CD4-positive, alpha-beta memory T cell (primary cell): ENCODE measurements around the gene BRD9. TPM values are rescaled to one million over a fixed set of nuclear protein-coding genes. Genes with fewer than 3 reads are reported as not detected.

Source experiments
- CTCF ChIA-PET: fragments of 350-600 bp; sonication (Branson Sonifier 250); formaldehyde crosslinking; loops from one replicate; lab custom pipeline; 2021; ENCODE audit warnings: inconsistent platforms; ENCODE audit not compliant: partially characterized antibody; lab: Charles Lee
- POLR2A ChIA-PET: fragments of 350-600 bp; sonication (Branson Sonifier 250); formaldehyde crosslinking; loops from one replicate; lab custom pipeline; 2021; ENCODE audit not compliant: partially characterized antibody; lab: Charles Lee
- DNase-seq, 5 donors: peaks; one replicate each; pipeline versions ENCODE4 v3.0.0 to v3.0.0-alpha.2; 2020 to 2022; ENCODE audit warnings: mixed read lengths in 1 of 5
- H3K27ac ChIP-seq: one replicate; pipeline ENCODE4 v1.7.0; 2013; ENCODE audit warnings: low read depth, low read length
- H3K27me3 ChIP-seq: 2 replicates; pipeline ENCODE4 v1.7.0; 2013; ENCODE audit warnings: mild to moderate bottlenecking, low read length, moderate library complexity; ENCODE audit not compliant: insufficient read depth
- H3K36me3 ChIP-seq: 2 replicates; pipeline ENCODE4 v1.7.0; 2013; ENCODE audit warnings: mild to moderate bottlenecking, low read length, moderate library complexity; ENCODE audit not compliant: insufficient read depth
- H3K4me1 ChIP-seq: 2 replicates; pipeline ENCODE4 v1.7.0; 2013; ENCODE audit warnings: mild to moderate bottlenecking, low read length, moderate library complexity; ENCODE audit not compliant: insufficient read depth
- H3K4me3 ChIP-seq, 2 donors: one replicate each; pipeline ENCODE4 v1.7.0; 2013; ENCODE audit warnings: low read length in 2 of 2, mild to moderate bottlenecking in 1 of 2
- H3K9me3 ChIP-seq, 2 donors: one replicate each; pipeline ENCODE4 v1.7.0; 2013; ENCODE audit warnings: low read length in 2 of 2, control low read depth in 1 of 2; ENCODE audit not compliant: control insufficient read depth in 1 of 2
- H3K27ac Mint-ChIP-seq, 7 donors: one replicate each; pipeline ENCODE4 v1.8.0; 2020 to 2021; ENCODE audit warnings: mixed read lengths in 7 of 7, mild to moderate bottlenecking in 6 of 7, inconsistent platforms in 3 of 7, moderate library complexity in 3 of 7
- H3K27me3 Mint-ChIP-seq, 2 donors: one replicate each; pipeline ENCODE4 v1.8.0; 2020 to 2021; ENCODE audit warnings: mixed read lengths in 2 of 2
- H3K36me3 Mint-ChIP-seq, 2 donors: one replicate each; pipeline ENCODE4 v1.8.0; 2020 to 2021; ENCODE audit warnings: mixed read lengths in 2 of 2, inconsistent platforms in 1 of 2, mild to moderate bottlenecking in 1 of 2
- H3K4me1 Mint-ChIP-seq, 4 donors: one replicate each; pipeline ENCODE4 v1.8.0; 2020 to 2021; ENCODE audit warnings: mixed read lengths in 4 of 4, mild to moderate bottlenecking in 1 of 4
- H3K4me3 Mint-ChIP-seq, 8 donors: one replicate each; pipeline ENCODE4 v1.8.0; 2020 to 2021; ENCODE audit warnings: mixed read lengths in 8 of 8, mild to moderate bottlenecking in 7 of 8, moderate library complexity in 6 of 8, inconsistent platforms in 3 of 8
- H3K9me3 Mint-ChIP-seq, 8 donors: one replicate each; pipeline ENCODE4 v1.8.0; 2020 to 2021; ENCODE audit warnings: mixed read lengths in 8 of 8, mild to moderate bottlenecking in 5 of 8, inconsistent platforms in 3 of 8, moderate library complexity in 1 of 8
- intact Hi-C: fragments of 100-400 bp; cut with micrococcal nuclease; formaldehyde crosslinking; loops from one replicate; pipeline ENCODE4 v1.15.1; 2023
- polyA plus RNA-seq, 2 donors: library from polyadenylated mRNA; unstranded; fragments of 300-500 nt; fragmentation: Illumina TruSeq; gene quantifications; one replicate each; pipeline ENCODE4 v1.2.3, GENCODE V29; 2021
- total RNA-seq, 2 experiments: library from RNA; stranded (reverse); gene quantifications; one replicate each; pipeline ENCODE4 v1.2.3, GENCODE V29; 2021

BRD9 gene
- total and polyA plus RNA-seq, 4 experiments from 2014 or later: 8.0 to 86.8 (median 51.3) TPM

DNA sequence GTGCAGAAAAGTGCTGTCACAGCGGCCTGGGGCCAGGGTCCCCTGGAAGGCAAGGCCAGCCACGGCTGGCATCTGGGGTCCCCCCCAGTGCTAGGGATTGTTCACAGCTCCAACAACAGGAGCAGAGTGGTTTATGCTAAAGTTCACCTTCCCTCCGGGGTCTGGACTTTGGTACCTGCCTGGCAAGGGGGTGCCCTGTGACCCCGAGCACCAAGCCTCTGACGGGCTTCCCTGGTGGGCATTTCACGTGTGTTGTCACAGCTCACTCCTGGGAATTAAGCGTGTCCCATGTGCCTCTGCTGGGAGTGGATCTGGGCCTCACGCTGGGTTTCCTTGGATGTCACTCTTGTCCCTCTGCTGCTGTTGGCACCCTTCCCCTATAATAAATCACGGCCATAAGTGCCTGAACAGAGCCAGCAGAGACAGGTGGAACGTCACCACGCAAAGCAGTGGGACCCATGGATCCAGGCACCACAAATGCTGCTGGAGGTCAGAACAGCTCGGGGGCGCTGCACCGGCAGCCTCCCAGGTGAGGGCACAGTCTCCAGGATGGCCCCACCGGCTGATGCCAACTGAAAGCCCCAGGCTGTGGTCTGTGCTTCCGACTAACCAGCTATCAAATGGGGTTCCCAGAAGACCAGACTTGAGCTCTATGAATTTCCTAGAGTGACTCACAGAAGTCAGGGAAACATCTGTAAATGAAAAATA, 24.0 kb downstream of the BRD9 start:
- Histone ChIP-seq H3K36me3 (peaks cover 97% of the 10 kb centered on the region), H3K9me3 (no peaks in the 10 kb centered on the region), H3K4me1 (no peaks in the 10 kb centered on the region), H3K27me3 (no peaks in the 10 kb centered on the region), H3K27ac (no peak overlapping the region), H3K4me3 (no peak overlapping the region)
- Mint-ChIP-seq H3K27me3 (no peaks in the 10 kb centered on the region), H3K36me3 (peaks cover 57 to 77% of the 10 kb centered on the region in 2 donors), H3K9me3 (no peaks in the 10 kb centered on the region), H3K27ac (no peak overlapping the region), H3K4me1 (peaks cover 0 to 6% (median 0%) of the 10 kb centered on the region in 4 donors), H3K4me3 (no peak overlapping the region)
- intact Hi-C loops: no loop called here
- no peak for DNase-seq
- CTCF ChIA-PET: no interaction called here
- POLR2A ChIA-PET: no interaction called here

DNA sequence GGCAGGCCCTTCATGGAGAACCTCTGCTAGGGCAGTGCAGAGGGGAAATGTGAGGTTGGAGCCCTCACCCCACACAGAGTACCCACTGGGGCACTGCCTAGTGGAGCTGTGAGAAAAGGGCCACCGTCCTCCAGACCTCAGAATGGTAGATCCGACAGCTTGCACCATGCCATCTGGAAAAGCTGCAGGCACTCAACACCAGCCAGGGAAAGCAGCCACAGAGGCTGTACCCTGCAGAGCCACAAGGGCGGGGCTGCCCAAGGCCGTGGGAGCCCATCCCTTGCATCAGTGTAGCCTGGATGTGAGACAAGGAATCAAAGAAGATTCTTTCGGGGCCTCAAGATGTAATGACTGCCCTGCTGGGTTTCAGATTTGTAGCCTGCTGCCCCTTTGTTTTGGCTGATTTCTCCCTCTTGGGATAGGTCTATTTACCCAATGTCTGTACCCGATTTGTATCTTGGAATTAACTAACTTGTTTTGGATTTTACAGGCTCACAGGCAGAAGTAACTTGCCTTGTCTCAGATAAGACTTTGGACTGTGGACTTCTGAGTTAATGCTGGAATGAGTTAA, 25.2 kb downstream of the BRD9 start:
- H3K36me3 Mint-ChIP-seq: peaks cover 52 to 76% of the 10 kb centered on the region in 2 donors
- H3K4me1 ChIP-seq: no peaks in the 10 kb centered on the region

GRCh38 chr5:865771-866170, 26.8 kb downstream of the BRD9 start:
- Histone ChIP-seq H3K9me3 (no peaks in the 10 kb centered on the region), H3K36me3 (peaks cover 76% of the 10 kb centered on the region), H3K4me1 (no peaks in the 10 kb centered on the region), H3K27ac (no peak overlapping the region), H3K4me3 (no peak overlapping the region), H3K27me3 (no peaks in the 10 kb centered on the region)
- no peak for DNase-seq
- Mint-ChIP-seq H3K9me3 (no peaks in the 10 kb centered on the region), H3K36me3 (peaks cover 42 to 64% of the 10 kb centered on the region in 2 donors), H3K27me3 (no peaks in the 10 kb centered on the region), H3K27ac (no peak overlapping the region), H3K4me1 (peaks cover 0 to 5% (median 0%) of the 10 kb centered on the region in 4 donors), H3K4me3 (no peak overlapping the region)
- CTCF ChIA-PET: no interaction called here
- intact Hi-C loops: no loop called here
- POLR2A ChIA-PET: no interaction called here

More for the DNA sequence above, 25.2 kb downstream of the BRD9 start:
- CTCF ChIA-PET: no interaction called here
- H3K27ac Mint-ChIP-seq: peak overlapping the region in 1 of 7 donors; percentile 39
- peaks cover 93% of the 10 kb centered on the region for H3K36me3 ChIP-seq
- no peak overlapping the region for H3K4me3 ChIP-seq
- DNase-seq: no peak
- H3K4me1 Mint-ChIP-seq: peaks cover 0 to 4% (median 0%) of the 10 kb centered on the region in 4 donors
- POLR2A ChIA-PET: no interaction called here
- no peak overlapping the region for H3K4me3 Mint-ChIP-seq
- no peaks in the 10 kb centered on the region for H3K9me3 ChIP-seq
- H3K9me3 Mint-ChIP-seq: no peaks in the 10 kb centered on the region
- no peak overlapping the region for H3K27ac ChIP-seq
- H3K27me3 Mint-ChIP-seq: no peaks in the 10 kb centered on the region
- intact Hi-C loops: no loop called here
- H3K27me3 ChIP-seq: no peaks in the 10 kb centered on the region

DNA sequence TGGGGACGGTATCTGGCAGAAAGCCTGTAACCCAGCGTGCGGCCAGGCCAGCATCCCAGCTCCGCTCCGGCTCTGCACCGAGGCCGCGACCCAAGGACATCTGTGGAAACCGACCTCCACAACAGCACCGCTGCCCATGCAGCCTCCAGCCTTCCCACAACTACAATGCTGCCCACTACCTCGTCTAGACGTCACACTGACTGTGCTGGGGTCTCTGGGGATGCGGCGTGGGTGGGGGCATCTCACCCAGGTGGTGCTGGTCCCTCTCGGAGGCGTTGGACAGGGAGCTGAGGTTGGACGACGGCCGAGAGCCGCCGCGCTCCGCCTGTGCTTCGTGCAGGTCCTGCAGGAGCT, 27.5 kb downstream of the BRD9 start:
- H3K36me3 ChIP-seq: peaks cover 70% of the 10 kb centered on the region
- H3K4me1 Mint-ChIP-seq: peaks cover 0 to 6% (median 0%) of the 10 kb centered on the region in 4 donors
- DNase-seq: no peak
- no peaks in the 10 kb centered on the region for H3K4me1 ChIP-seq
- H3K4me3 Mint-ChIP-seq: no peak overlapping the region
- no peak overlapping the region for H3K27ac ChIP-seq
- no peak overlapping the region for H3K4me3 ChIP-seq
- ChIA-PET POLR2A (no interaction called here), CTCF (no interaction called here)
- intact Hi-C loops: no loop called here
- H3K9me3 ChIP-seq: no peaks in the 10 kb centered on the region
- no peak overlapping the region for H3K27ac Mint-ChIP-seq
- H3K36me3 Mint-ChIP-seq: peaks cover 35 to 58% of the 10 kb centered on the region in 2 donors
- no peaks in the 10 kb centered on the region for H3K27me3 Mint-ChIP-seq
- no peaks in the 10 kb centered on the region for H3K27me3 ChIP-seq
- H3K9me3 Mint-ChIP-seq: no peaks in the 10 kb centered on the region

GRCh38 chr5:864492-865167, 28.0 kb downstream of the BRD9 start:
- no peak for DNase-seq
- peaks cover 65% of the 10 kb centered on the region for H3K36me3 ChIP-seq
- H3K9me3 ChIP-seq: no peaks in the 10 kb centered on the region
- Mint-ChIP-seq H3K27me3 (no peaks in the 10 kb centered on the region), H3K9me3 (no peaks in the 10 kb centered on the region), H3K4me1 (peaks cover 0 to 6% (median 0%) of the 10 kb centered on the region in 4 donors), H3K27ac (no peak overlapping the region), H3K36me3 (peaks cover 30 to 53% of the 10 kb centered on the region in 2 donors), H3K4me3 (no peak overlapping the region)
- no peaks in the 10 kb centered on the region for H3K4me1 ChIP-seq
- no peaks in the 10 kb centered on the region for H3K27me3 ChIP-seq
- H3K27ac ChIP-seq: no peak overlapping the region
- ChIA-PET CTCF (no interaction called here), POLR2A (no interaction called here)
- no peak overlapping the region for H3K4me3 ChIP-seq
- intact Hi-C loops: no loop called here

DNA sequence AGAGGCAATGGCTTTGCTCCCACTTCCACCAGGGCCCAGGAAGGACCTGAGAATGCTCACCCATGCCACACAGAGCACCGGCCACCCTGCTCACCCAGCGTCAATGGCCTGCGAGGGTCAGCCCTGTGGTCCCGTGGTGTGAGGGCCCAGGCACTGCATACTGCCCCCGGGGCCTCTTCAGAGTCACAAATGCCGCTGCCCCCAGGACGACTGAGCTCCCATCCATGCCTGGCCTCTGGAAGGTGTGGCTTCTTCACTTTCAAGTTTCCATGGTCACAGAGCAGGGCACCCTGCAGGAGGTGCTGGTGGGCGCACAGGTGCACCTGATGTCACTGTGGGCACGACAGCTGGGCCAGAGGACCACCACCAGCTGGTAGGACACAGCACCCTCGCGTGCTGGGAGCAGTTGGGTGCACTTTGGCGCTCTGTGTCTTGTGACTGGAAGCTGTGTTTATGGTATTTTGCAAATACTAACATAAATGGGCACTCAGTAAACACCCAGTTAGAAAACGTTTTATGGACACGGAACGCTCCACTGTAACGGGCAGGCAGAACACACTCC, 29.3 kb downstream of the BRD9 start:
- H3K9me3 ChIP-seq: no peaks in the 10 kb centered on the region
- ChIA-PET POLR2A (no interaction called here), CTCF (no interaction called here)
- Mint-ChIP-seq H3K9me3 (no peaks in the 10 kb centered on the region), H3K4me1 (peaks cover 0 to 4% (median 0%) of the 10 kb centered on the region in 4 donors), H3K27me3 (no peaks in the 10 kb centered on the region), H3K27ac (no peak overlapping the region), H3K36me3 (peaks cover 23 to 41% of the 10 kb centered on the region in 2 donors), H3K4me3 (no peak overlapping the region)
- H3K27ac ChIP-seq: no peak overlapping the region
- no peaks in the 10 kb centered on the region for H3K27me3 ChIP-seq
- intact Hi-C loops: no loop called here
- no peak for DNase-seq
- H3K4me1 ChIP-seq: no peaks in the 10 kb centered on the region
- H3K4me3 ChIP-seq: no peak overlapping the region
- peaks cover 52% of the 10 kb centered on the region for H3K36me3 ChIP-seq
